NCI-H524 (cell line): ENCODE measurements around the gene GPR21.

Experiments
- DNase-seq, 2 experiments: peaks; one replicate each; lab custom pipeline; 2025; lab: John Stamatoyannopoulos, UW

Gene GPR21

GRCh38 chr9:123033352-123033751 is at the start of gene GPR21:
GPR21 (plus strand) TSS chr9:123033667; CDS start chr9:123034567, 900 bp downstream.
- no peak for DNase-seq

- DNase-seq: no peak
These were observed 47.5 kb upstream of the GPR21 start for GRCh38 chr9:122986010-122986409.

GRCh38 chr9:122988141-122988540 is 45.3 kb upstream of the GPR21 start:
- no peak for DNase-seq

- no peak for DNase-seq
These were observed 44.4 kb upstream of the GPR21 start for GRCh38 chr9:122988920-122989621.

GRCh38 chr9:122991370-122991830 is 42.1 kb upstream of the GPR21 start:
- peak in 1 of 2 experiments; percentile 30 for DNase-seq

- DNase-seq: no peak
These were observed 36.9 kb upstream of the GPR21 start for GRCh38 chr9:122996586-122996985.

- DNase-seq: no peak
These were observed 35.0 kb upstream of the GPR21 start for GRCh38 chr9:122998448-122998847.

GRCh38 chr9:123000371-123001068 is 32.9 kb upstream of the GPR21 start:
- DNase-seq: no peak

GRCh38 chr9:123002754-123003153 is 30.7 kb upstream of the GPR21 start:
- DNase-seq: no peak

- DNase-seq: no peak
These were observed 30.0 kb upstream of the GPR21 start for GRCh38 chr9:123003466-123003865.

GRCh38 chr9:123005964-123006363 is 27.5 kb upstream of the GPR21 start:
- no peak for DNase-seq

GRCh38 chr9:123007269-123007668 is 26.2 kb upstream of the GPR21 start:
- DNase-seq: no peak

- DNase-seq: no peak
These were observed 24.6 kb upstream of the GPR21 start for GRCh38 chr9:123008909-123009308.

- DNase-seq: no peak
These were observed 22.1 kb upstream of the GPR21 start for GRCh38 chr9:123011380-123011779.

- no peak for DNase-seq
These were observed 21.5 kb upstream of the GPR21 start for GRCh38 chr9:123011878-123012528.

- DNase-seq: no peak
These were observed 16.8 kb upstream of the GPR21 start for GRCh38 chr9:123016631-123017030.

GRCh38 chr9:123020796-123021195 is 12.7 kb upstream of the GPR21 start:
- DNase-seq: no peak

GRCh38 chr9:123026425-123026824 is 7.0 kb upstream of the GPR21 start:
- DNase-seq: no peak

GRCh38 chr9:123027517-123027916 is 6.0 kb upstream of the GPR21 start:
- no peak for DNase-seq

- no peak for DNase-seq
These were observed 5.3 kb upstream of the GPR21 start for GRCh38 chr9:123028136-123028535.

- no peak for DNase-seq
These were observed 4.5 kb upstream of the GPR21 start for GRCh38 chr9:123028973-123029372.

- no peak for DNase-seq
These were observed 1.5 kb upstream of the GPR21 start for GRCh38 chr9:123031963-123032362.
